Activated T-cell treated with anti-CD3 and anti-CD28 coated beads, Interleukin-2, amount 50 U/mL, for 72 hours (primary cell): ENCODE measurements around the gene KLHL29. TPM values are rescaled to one million over a fixed set of nuclear protein-coding genes. Genes with fewer than 3 reads are reported as not detected.

ENCODE experiments used
- ATAC-seq, 2 donors: fragments of 150-1000 bp; cut with Tn5 transposase; replicated peaks in 1 of 2; 2 replicates each; pipeline ENCODE4 v1.10.0; 2021; ENCODE audit warnings: moderate library complexity in 2 of 2, mild to moderate bottlenecking in 1 of 2
- DNase-seq, 2 donors: peaks; one replicate each; pipeline ENCODE4 v3.0.0; 2021 to 2022; ENCODE audit warnings: mixed read lengths in 1 of 2
- H3K27ac Mint-ChIP-seq: one replicate; pipeline ENCODE4 v1.8.0; 2022; ENCODE audit warnings: mild to moderate bottlenecking, moderate library complexity, mixed read lengths
- H3K27me3 Mint-ChIP-seq: one replicate; pipeline ENCODE4 v1.8.0; 2022; ENCODE audit warnings: low read depth, mixed read lengths
- H3K36me3 Mint-ChIP-seq, 2 donors: one replicate each; pipeline ENCODE4 v1.8.0; 2022; ENCODE audit warnings: mixed read lengths in 2 of 2, mild to moderate bottlenecking in 1 of 2; ENCODE audit not compliant: insufficient read depth in 2 of 2
- H3K4me1 Mint-ChIP-seq: one replicate; pipeline ENCODE4 v1.8.0; 2022; ENCODE audit warnings: low read depth, mixed read lengths
- H3K4me3 Mint-ChIP-seq, 2 donors: one replicate each; pipeline ENCODE4 v1.8.0; 2022; ENCODE audit warnings: mild to moderate bottlenecking in 2 of 2, mixed read lengths in 2 of 2, moderate library complexity in 2 of 2
- H3K9me3 Mint-ChIP-seq, 2 donors: one replicate each; pipeline ENCODE4 v1.8.0; 2022; ENCODE audit warnings: mixed read lengths in 2 of 2
- total RNA-seq, 2 donors: library from RNA; stranded (reverse); gene quantifications; one replicate each; pipeline ENCODE4 v1.2.3, GENCODE V29; 2022

The KLHL29 gene
- total RNA-seq, 2 donors from 2014 or later = 2.5 to 4.0 TPM

DNA sequence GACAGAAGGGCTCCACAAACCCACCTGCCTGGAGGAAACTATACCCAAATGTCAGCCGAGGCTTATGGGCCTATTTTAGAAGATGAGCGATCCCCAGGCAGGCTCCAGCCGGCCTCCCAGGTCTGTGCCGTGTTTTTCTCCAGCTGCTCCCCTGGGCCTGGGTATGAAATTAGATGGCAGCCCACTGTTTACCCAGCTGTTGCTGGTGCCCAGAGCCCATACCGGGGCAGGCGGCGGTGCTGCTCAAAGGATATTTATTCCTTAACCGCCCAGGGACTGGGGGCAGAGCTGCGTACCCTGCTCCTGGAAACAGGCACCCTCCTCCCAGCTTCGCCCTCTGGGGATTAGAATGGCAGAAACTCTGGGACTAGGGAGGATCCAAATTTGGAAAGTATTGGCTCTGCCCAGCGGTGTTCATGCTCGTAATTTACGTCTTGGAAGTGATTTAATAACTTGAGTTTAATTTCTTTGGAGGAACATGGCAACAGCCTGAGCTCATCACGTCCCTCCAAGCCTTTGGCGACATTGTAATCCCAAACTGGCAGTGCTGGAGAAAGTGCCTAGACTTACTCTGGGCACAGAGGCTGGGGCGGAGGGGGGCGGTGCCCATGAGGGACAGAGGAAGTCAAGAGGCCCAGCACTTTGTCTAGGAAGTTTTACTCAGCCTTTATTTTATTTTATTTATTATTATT is 199.2 kb downstream of the KLHL29 start:
- H3K9me3 Mint-ChIP-seq = no peaks in the 10 kb centered on the region
- H3K36me3 Mint-ChIP-seq = no peaks in the 10 kb centered on the region
- H3K27ac Mint-ChIP-seq = no peak overlapping the region
- H3K27me3 Mint-ChIP-seq = no peaks in the 10 kb centered on the region
- no peak overlapping the region for H3K4me3 Mint-ChIP-seq
- ATAC-seq (no peak), DNase-seq (no peak)
- H3K4me1 Mint-ChIP-seq = no peaks in the 10 kb centered on the region

DNA sequence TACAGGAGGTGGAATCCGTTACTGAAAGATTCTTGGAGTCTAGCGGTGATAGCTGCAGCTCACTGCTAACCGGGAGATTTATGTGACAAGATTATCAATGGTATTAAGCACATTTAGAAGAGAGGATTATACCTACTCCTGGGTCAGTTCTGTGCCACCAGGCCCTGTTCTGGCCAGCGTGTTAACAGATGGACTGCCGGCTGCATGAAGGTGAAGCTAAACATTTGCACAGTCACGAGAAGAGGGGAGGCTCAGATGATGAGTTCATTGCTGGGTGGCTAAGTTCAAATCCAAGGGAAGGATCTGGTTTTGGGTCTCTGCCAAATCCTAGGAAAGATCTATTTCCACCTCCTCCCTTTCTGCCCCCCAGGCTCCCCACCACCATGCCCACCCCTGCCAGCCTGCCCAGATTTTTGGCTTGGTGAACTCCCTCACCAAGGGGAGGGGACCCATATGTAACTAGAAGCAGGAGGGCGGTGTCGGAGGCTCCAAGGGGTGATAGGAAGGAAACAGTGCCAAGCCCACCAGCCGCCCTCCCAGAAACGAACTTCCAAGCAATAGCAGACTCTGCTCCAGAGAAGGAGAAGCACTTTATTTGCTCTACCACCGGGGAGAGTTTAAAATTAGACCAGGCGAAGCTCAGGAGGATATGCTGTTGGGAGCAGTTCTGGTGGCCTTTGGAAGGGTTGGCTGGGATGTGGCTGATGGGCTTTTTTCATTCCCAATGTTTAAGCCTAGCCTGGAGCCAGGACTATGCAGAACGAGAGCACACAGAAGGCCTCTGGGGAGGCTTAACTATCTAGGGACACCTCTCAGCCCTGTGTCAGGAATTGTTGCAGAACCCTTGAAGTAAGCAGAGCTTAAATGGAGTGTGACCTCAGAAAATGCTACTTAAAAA is 200.5 kb downstream of the KLHL29 start:
- no peaks in the 10 kb centered on the region for H3K4me1 Mint-ChIP-seq
- H3K4me3 Mint-ChIP-seq = no peak overlapping the region
- ATAC-seq (no peak), DNase-seq (no peak)
- H3K27ac Mint-ChIP-seq = no peak overlapping the region
- no peaks in the 10 kb centered on the region for H3K9me3 Mint-ChIP-seq
- H3K36me3 Mint-ChIP-seq = no peaks in the 10 kb centered on the region
- no peaks in the 10 kb centered on the region for H3K27me3 Mint-ChIP-seq

DNA sequence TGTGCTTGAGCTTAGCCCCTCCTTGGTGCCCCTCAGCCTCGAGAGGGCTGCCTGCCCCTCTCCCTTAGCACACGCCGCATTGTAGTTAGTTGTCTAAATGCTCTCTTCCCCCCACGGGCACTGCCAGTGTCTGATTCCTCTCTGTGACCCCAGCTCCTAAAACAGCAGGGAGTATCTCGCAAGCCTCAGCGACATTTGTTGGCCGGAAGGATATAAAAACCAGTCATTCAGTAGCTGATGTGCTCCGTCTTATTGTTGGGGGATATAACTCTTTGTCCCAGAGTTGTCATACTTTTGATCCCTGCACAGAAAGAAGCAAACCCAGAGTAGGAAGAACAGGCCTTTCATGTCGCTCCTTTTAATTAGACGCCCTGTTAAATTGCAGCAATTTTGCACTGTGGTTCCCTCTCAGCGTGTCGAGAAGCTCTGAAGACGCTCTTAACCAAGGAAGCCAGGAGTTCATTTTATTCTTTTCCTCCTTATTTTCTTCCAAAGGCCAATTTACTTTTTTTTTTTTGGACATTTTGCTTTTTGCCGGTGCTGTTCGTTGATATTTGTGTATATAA is 201.8 kb downstream of the KLHL29 start:
- ATAC-seq (no peak), DNase-seq (no peak)
- Mint-ChIP-seq H3K27ac (no peak overlapping the region), H3K4me1 (no peaks in the 10 kb centered on the region), H3K9me3 (no peaks in the 10 kb centered on the region), H3K4me3 (no peak overlapping the region), H3K27me3 (no peaks in the 10 kb centered on the region), H3K36me3 (no peaks in the 10 kb centered on the region)

GRCh38 chr2:23587341-23587880 is 202.4 kb downstream of the KLHL29 start:
- Mint-ChIP-seq H3K36me3 (no peaks in the 10 kb centered on the region), H3K27me3 (no peaks in the 10 kb centered on the region), H3K4me1 (no peaks in the 10 kb centered on the region), H3K4me3 (no peak overlapping the region), H3K9me3 (no peaks in the 10 kb centered on the region), H3K27ac (no peak overlapping the region)
- no peak for ATAC-seq
- no peak for DNase-seq

GRCh38 chr2:23588106-23588505 is 203.1 kb downstream of the KLHL29 start:
- Mint-ChIP-seq H3K4me3 (no peak overlapping the region), H3K9me3 (no peaks in the 10 kb centered on the region), H3K4me1 (no peaks in the 10 kb centered on the region), H3K36me3 (no peaks in the 10 kb centered on the region), H3K27me3 (no peaks in the 10 kb centered on the region), H3K27ac (no peak overlapping the region)
- ATAC-seq (no peak), DNase-seq (no peak)

DNA sequence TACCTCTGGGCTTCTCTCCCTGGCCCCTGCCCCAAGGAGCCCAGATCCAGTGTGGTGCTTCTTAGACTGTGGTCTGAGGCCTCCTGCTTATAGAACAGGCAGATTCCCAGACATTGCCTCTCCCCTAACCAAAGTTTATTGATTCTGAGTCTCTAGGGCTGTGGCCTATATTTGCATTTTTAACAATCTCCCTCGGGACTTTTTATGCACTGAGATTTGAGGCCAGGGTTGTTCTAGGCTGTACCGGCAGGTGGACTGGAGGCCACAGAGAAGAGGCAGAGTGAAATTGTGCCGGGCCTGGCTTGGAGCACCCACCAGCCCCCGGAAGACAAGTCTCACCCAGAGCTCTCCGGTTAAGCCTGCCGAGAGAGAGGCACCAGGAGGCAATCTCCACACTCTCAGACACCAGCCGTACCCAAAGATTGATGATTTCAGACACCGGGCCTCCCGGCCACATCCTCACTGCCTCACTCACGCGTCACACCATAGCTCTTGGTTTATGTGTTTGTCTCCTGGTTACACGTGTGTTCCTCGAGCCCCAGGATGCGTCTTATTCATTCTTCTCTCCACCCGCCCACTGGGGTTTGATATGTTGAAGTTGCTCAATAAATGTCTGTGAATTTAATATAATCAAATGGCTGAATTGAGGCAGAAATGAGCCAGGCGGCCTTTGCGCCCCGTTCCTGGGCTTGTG is 203.7 kb downstream of the KLHL29 start:
- Mint-ChIP-seq H3K9me3 (no peaks in the 10 kb centered on the region), H3K36me3 (no peaks in the 10 kb centered on the region), H3K4me3 (no peak overlapping the region), H3K4me1 (no peaks in the 10 kb centered on the region), H3K27ac (no peak overlapping the region), H3K27me3 (no peaks in the 10 kb centered on the region)
- DNase-seq (no peak), ATAC-seq (no peak)

- Mint-ChIP-seq H3K27ac (no peak overlapping the region), H3K4me3 (no peak overlapping the region), H3K9me3 (no peaks in the 10 kb centered on the region), H3K4me1 (no peaks in the 10 kb centered on the region), H3K36me3 (no peaks in the 10 kb centered on the region), H3K27me3 (no peaks in the 10 kb centered on the region)
- ATAC-seq (no peak), DNase-seq (no peak)
These were observed 204.3 kb downstream of the KLHL29 start for GRCh38 chr2:23589220-23589647.

- no peaks in the 10 kb centered on the region for H3K9me3 Mint-ChIP-seq
- DNase-seq = no peak
- no peak overlapping the region for H3K4me3 Mint-ChIP-seq
- no peaks in the 10 kb centered on the region for H3K27me3 Mint-ChIP-seq
- no peak for ATAC-seq
- no peak overlapping the region for H3K27ac Mint-ChIP-seq
- H3K36me3 Mint-ChIP-seq = no peaks in the 10 kb centered on the region
- H3K4me1 Mint-ChIP-seq = no peaks in the 10 kb centered on the region
These were observed 204.8 kb downstream of the KLHL29 start for GRCh38 chr2:23589739-23590138.

- no peak for DNase-seq
- no peak for ATAC-seq
- H3K4me3 Mint-ChIP-seq = no peak overlapping the region
- no peaks in the 10 kb centered on the region for H3K27me3 Mint-ChIP-seq
- no peaks in the 10 kb centered on the region for H3K36me3 Mint-ChIP-seq
- no peaks in the 10 kb centered on the region for H3K4me1 Mint-ChIP-seq
- H3K27ac Mint-ChIP-seq = no peak overlapping the region
- no peaks in the 10 kb centered on the region for H3K9me3 Mint-ChIP-seq
These were observed 205.4 kb downstream of the KLHL29 start for GRCh38 chr2:23590241-23590869.

- Mint-ChIP-seq H3K9me3 (no peaks in the 10 kb centered on the region), H3K27me3 (no peaks in the 10 kb centered on the region), H3K36me3 (no peaks in the 10 kb centered on the region), H3K4me3 (no peak overlapping the region), H3K4me1 (no peaks in the 10 kb centered on the region), H3K27ac (no peak overlapping the region)
- DNase-seq (no peak), ATAC-seq (no peak)
These were observed 206.1 kb downstream of the KLHL29 start for GRCh38 chr2:23591111-23591510.

GRCh38 chr2:23592061-23592685 is 207.2 kb downstream of the KLHL29 start:
- DNase-seq (no peak), ATAC-seq (no peak)
- H3K9me3 Mint-ChIP-seq = no peaks in the 10 kb centered on the region
- H3K4me1 Mint-ChIP-seq = no peaks in the 10 kb centered on the region
- no peak overlapping the region for H3K27ac Mint-ChIP-seq
- H3K27me3 Mint-ChIP-seq = no peaks in the 10 kb centered on the region
- H3K4me3 Mint-ChIP-seq = no peak overlapping the region
- H3K36me3 Mint-ChIP-seq = no peaks in the 10 kb centered on the region
